ENCODE data around the gene CES4A.

GRCh38 chr16:67009158-67009557 is 20.8 kb downstream of the CES4A start:
- TF ChIP-seq POLR2AphosphoS5 (IDR thresholded peaks at IDR 0.05; ENCODE audit: low read depth, low read length) = no peak
- TF ChIP-seq POLR2A (IDR thresholded peaks at IDR 0.05; ENCODE audit: low read depth, low read length) = no peak
- no peak for TF ChIP-seq TAF1 (IDR thresholded peaks at IDR 0.05; ENCODE audit: borderline replicate concordance, low read depth, low read length)

Data from GM12892 (cell line).